Natural killer cell treated with Interleukin-12 subunit alpha and Interleukin-12 subunit beta and Interleukin-15 and Interleukin-18, amount 100 ng/mL, for 72 hours (primary cell): ENCODE results near the gene ABCC4. TPM values are rescaled to one million over a fixed set of nuclear protein-coding genes. Genes with fewer than 3 reads are reported as not detected.
"Not testable (repeated sequence)": the region's sequence is repeated elsewhere in the genome, so short reads cannot be mapped to it uniquely, and the experiment has no call there.

Experiments used
- ATAC-seq, 2 donors: fragments of 150-1000 bp; cut with Tn5 transposase in 1 of 2; sonication (Bioruptor Pico), chemical (Tn5 transposase) in 1 of 2; 2 replicates each; pipeline ENCODE4 v1.10.0; 2021
- DNase-seq: peaks from one replicate; pipeline ENCODE4 v3.0.0; 2022; ENCODE audit warnings: low spot score
- H3K27ac Mint-ChIP-seq, 2 donors: 1 replicate in 1 of 2; 2 replicates in 1 of 2; pipeline ENCODE4 v1.8.0; 2022; ENCODE audit warnings: mixed read lengths in 2 of 2, mild to moderate bottlenecking in 1 of 2, moderate library complexity in 1 of 2
- H3K27me3 Mint-ChIP-seq, 2 donors: 1 replicate in 1 of 2; 2 replicates in 1 of 2; pipeline ENCODE4 v1.8.0; 2022; ENCODE audit warnings: mixed read lengths in 2 of 2
- H3K36me3 Mint-ChIP-seq: one replicate; pipeline ENCODE4 v1.8.0; 2022; ENCODE audit warnings: mixed read lengths
- H3K4me1 Mint-ChIP-seq, 2 donors: 1 replicate in 1 of 2; 2 replicates in 1 of 2; pipeline ENCODE4 v1.8.0; 2022; ENCODE audit warnings: low read depth in 2 of 2, mixed read lengths in 2 of 2, mild to moderate bottlenecking in 1 of 2
- H3K4me3 Mint-ChIP-seq: one replicate; pipeline ENCODE4 v1.8.0; 2022; ENCODE audit warnings: mixed read lengths
- H3K9me3 Mint-ChIP-seq: 2 replicates; pipeline ENCODE4 v1.8.0; 2022; ENCODE audit warnings: mixed read lengths
- total RNA-seq, 2 donors: library from RNA; stranded (reverse); gene quantifications; one replicate each; pipeline ENCODE4 v1.2.3, GENCODE V29; 2022

ABCC4 gene
- total RNA-seq, 2 donors from 2014 or later = 5.5 to 20.6 TPM

- not testable (repeated sequence) for ATAC-seq, H3K9me3 Mint-ChIP-seq, H3K27ac Mint-ChIP-seq, H3K27me3 Mint-ChIP-seq, DNase-seq, H3K36me3 Mint-ChIP-seq, H3K4me1 Mint-ChIP-seq, H3K4me3 Mint-ChIP-seq
Observed at GRCh38 chr13:95200386-95200957, 100.8 kb downstream of the ABCC4 start.

GRCh38 chr13:95199896-95200295, 101.4 kb downstream of the ABCC4 start:
- H3K36me3 Mint-ChIP-seq = no peaks in the 10 kb centered on the region
- ATAC-seq (no peak), DNase-seq (no peak)
- no peaks in the 10 kb centered on the region for H3K9me3 Mint-ChIP-seq
- no peaks in the 10 kb centered on the region for H3K4me1 Mint-ChIP-seq
- no peaks in the 10 kb centered on the region for H3K27me3 Mint-ChIP-seq
- H3K27ac Mint-ChIP-seq = no peak overlapping the region
- H3K4me3 Mint-ChIP-seq = no peak overlapping the region

GRCh38 chr13:95198606-95199005, 102.6 kb downstream of the ABCC4 start:
- DNase-seq, H3K27ac Mint-ChIP-seq, H3K27me3 Mint-ChIP-seq, H3K4me1 Mint-ChIP-seq, H3K4me3 Mint-ChIP-seq, H3K9me3 Mint-ChIP-seq, H3K36me3 Mint-ChIP-seq, ATAC-seq: not testable (repeated sequence)

- no peak overlapping the region for H3K27ac Mint-ChIP-seq
- H3K9me3 Mint-ChIP-seq = no peaks in the 10 kb centered on the region
- H3K27me3 Mint-ChIP-seq = no peaks in the 10 kb centered on the region
- no peaks in the 10 kb centered on the region for H3K4me1 Mint-ChIP-seq
- ATAC-seq = no peak
- no peaks in the 10 kb centered on the region for H3K36me3 Mint-ChIP-seq
- no peak for DNase-seq
- no peak overlapping the region for H3K4me3 Mint-ChIP-seq
Observed at GRCh38 chr13:95197548-95197947, 103.7 kb downstream of the ABCC4 start.

GRCh38 chr13:95195146-95195545, 106.1 kb downstream of the ABCC4 start:
- no peaks in the 10 kb centered on the region for H3K27me3 Mint-ChIP-seq
- H3K36me3 Mint-ChIP-seq = no peaks in the 10 kb centered on the region
- H3K27ac Mint-ChIP-seq = no peak overlapping the region
- DNase-seq (no peak), ATAC-seq (no peak)
- H3K4me3 Mint-ChIP-seq = no peak overlapping the region
- no peaks in the 10 kb centered on the region for H3K9me3 Mint-ChIP-seq
- no peaks in the 10 kb centered on the region for H3K4me1 Mint-ChIP-seq

- H3K4me3 Mint-ChIP-seq = no peak overlapping the region
- no peak for DNase-seq
- no peaks in the 10 kb centered on the region for H3K9me3 Mint-ChIP-seq
- no peaks in the 10 kb centered on the region for H3K27me3 Mint-ChIP-seq
- H3K27ac Mint-ChIP-seq = no peak overlapping the region
- peaks cover 4 to 5% of the 10 kb centered on the region in 2 donors for H3K4me1 Mint-ChIP-seq
- ATAC-seq = no peak
- H3K36me3 Mint-ChIP-seq = no peaks in the 10 kb centered on the region
Observed at GRCh38 chr13:95193509-95194230, 107.6 kb downstream of the ABCC4 start.

GRCh38 chr13:95192998-95193397, 108.3 kb downstream of the ABCC4 start:
- peaks cover 4 to 5% of the 10 kb centered on the region in 2 donors for H3K4me1 Mint-ChIP-seq
- H3K9me3 Mint-ChIP-seq = no peaks in the 10 kb centered on the region
- no peaks in the 10 kb centered on the region for H3K27me3 Mint-ChIP-seq
- H3K4me3 Mint-ChIP-seq = no peak overlapping the region
- H3K36me3 Mint-ChIP-seq = no peaks in the 10 kb centered on the region
- ATAC-seq (no peak), DNase-seq (no peak)
- no peak overlapping the region for H3K27ac Mint-ChIP-seq

GRCh38 chr13:95192564-95192945, 108.7 kb downstream of the ABCC4 start:
- not testable (repeated sequence) for H3K36me3 Mint-ChIP-seq, H3K27me3 Mint-ChIP-seq, H3K4me1 Mint-ChIP-seq, H3K4me3 Mint-ChIP-seq, ATAC-seq, DNase-seq, H3K27ac Mint-ChIP-seq, H3K9me3 Mint-ChIP-seq

GRCh38 chr13:95191821-95192563, 109.3 kb downstream of the ABCC4 start:
- Mint-ChIP-seq H3K4me3 (no peak overlapping the region), H3K36me3 (no peaks in the 10 kb centered on the region), H3K9me3 (no peaks in the 10 kb centered on the region), H3K27ac (no peak overlapping the region), H3K4me1 (peaks cover 4 to 5% of the 10 kb centered on the region in 2 donors), H3K27me3 (no peaks in the 10 kb centered on the region)
- peak; percentile 68 for DNase-seq
- peak; percentile 80 to 82 for ATAC-seq

- Mint-ChIP-seq H3K27me3 (no peaks in the 10 kb centered on the region), H3K36me3 (no peaks in the 10 kb centered on the region), H3K9me3 (no peaks in the 10 kb centered on the region), H3K27ac (no peak overlapping the region), H3K4me3 (no peak overlapping the region), H3K4me1 (peaks cover 15 to 22% of the 10 kb centered on the region in 2 donors)
- DNase-seq = no peak
- ATAC-seq = no peak
Observed at GRCh38 chr13:95188128-95188527, 113.1 kb downstream of the ABCC4 start.

- ATAC-seq = peak; percentile 89
- DNase-seq = no peak
- no peaks in the 10 kb centered on the region for H3K9me3 Mint-ChIP-seq
- H3K36me3 Mint-ChIP-seq = no peaks in the 10 kb centered on the region
- H3K4me1 Mint-ChIP-seq = peaks cover 22 to 33% of the 10 kb centered on the region in 2 donors
- H3K4me3 Mint-ChIP-seq = peak overlapping the region; percentile 75
- no peaks in the 10 kb centered on the region for H3K27me3 Mint-ChIP-seq
- peak overlapping the region; percentile 81 to 93 for H3K27ac Mint-ChIP-seq
Observed at GRCh38 chr13:95185851-95186250, 115.4 kb downstream of the ABCC4 start.

GRCh38 chr13:95185311-95185710, 115.9 kb downstream of the ABCC4 start:
- H3K27ac Mint-ChIP-seq = peak overlapping the region; percentile 81 to 93
- peak overlapping the region; percentile 75 for H3K4me3 Mint-ChIP-seq
- ATAC-seq (no peak), DNase-seq (no peak)
- no peaks in the 10 kb centered on the region for H3K27me3 Mint-ChIP-seq
- H3K9me3 Mint-ChIP-seq = no peaks in the 10 kb centered on the region
- peaks cover 26 to 36% of the 10 kb centered on the region in 2 donors for H3K4me1 Mint-ChIP-seq
- H3K36me3 Mint-ChIP-seq = no peaks in the 10 kb centered on the region

- H3K4me3 Mint-ChIP-seq = peak overlapping the region; percentile 75
- peak overlapping the region; percentile 81 to 93 for H3K27ac Mint-ChIP-seq
- H3K4me1 Mint-ChIP-seq = peaks cover 23 to 32% of the 10 kb centered on the region in 2 donors
- DNase-seq (no peak), ATAC-seq (peak in 1 of 2 donors; percentile 26)
- H3K9me3 Mint-ChIP-seq = no peaks in the 10 kb centered on the region
- no peaks in the 10 kb centered on the region for H3K27me3 Mint-ChIP-seq
- no peaks in the 10 kb centered on the region for H3K36me3 Mint-ChIP-seq
Observed at GRCh38 chr13:95184317-95184716, 116.9 kb downstream of the ABCC4 start.

- Mint-ChIP-seq H3K4me1 (peaks cover 22 to 31% of the 10 kb centered on the region in 2 donors), H3K27me3 (no peaks in the 10 kb centered on the region)
Observed at GRCh38 chr13:95182570-95183265, 118.5 kb downstream of the ABCC4 start.

More at GRCh38 chr13:95182570-95183265, 118.5 kb downstream of the ABCC4 start:
- Mint-ChIP-seq H3K4me3 (no peak overlapping the region), H3K36me3 (no peaks in the 10 kb centered on the region), H3K27ac (no peak overlapping the region), H3K9me3 (no peaks in the 10 kb centered on the region)
- ATAC-seq = no peak
- DNase-seq = no peak
